Renal cortex interstitium (tissue), 15 donors: Measurements from ENCODE around the gene GPR149. TPM values are rescaled to one million over a fixed set of nuclear protein-coding genes. Genes with fewer than 3 reads are reported as not detected.
"Not testable (repeated sequence)": the region's sequence is repeated elsewhere in the genome, so short reads cannot be mapped to it uniquely, and the experiment has no call there.

Source experiments
- DNase-seq, 11 donors: peaks; one replicate each; pipeline ENCODE4 v3.0.0-alpha.2; 2013; ENCODE audit warnings: low read depth in 9 of 11, low spot score in 4 of 11; ENCODE audit errors: extremely low read depth in 1 of 11
- long read RNA-seq, 16 experiments: transcript quantifications; one replicate each; lab custom pipeline, GENCODE V29; 2026
- polyA plus RNA-seq, 3 donors: library from polyadenylated mRNA; unstranded; fragments of 120-200 nt; gene quantifications; one replicate each; pipeline ENCODE4 v1.2.1, GENCODE V29; 2013; ENCODE audit not compliant: insufficient read length in 3 of 3

GPR149 gene, protein sequence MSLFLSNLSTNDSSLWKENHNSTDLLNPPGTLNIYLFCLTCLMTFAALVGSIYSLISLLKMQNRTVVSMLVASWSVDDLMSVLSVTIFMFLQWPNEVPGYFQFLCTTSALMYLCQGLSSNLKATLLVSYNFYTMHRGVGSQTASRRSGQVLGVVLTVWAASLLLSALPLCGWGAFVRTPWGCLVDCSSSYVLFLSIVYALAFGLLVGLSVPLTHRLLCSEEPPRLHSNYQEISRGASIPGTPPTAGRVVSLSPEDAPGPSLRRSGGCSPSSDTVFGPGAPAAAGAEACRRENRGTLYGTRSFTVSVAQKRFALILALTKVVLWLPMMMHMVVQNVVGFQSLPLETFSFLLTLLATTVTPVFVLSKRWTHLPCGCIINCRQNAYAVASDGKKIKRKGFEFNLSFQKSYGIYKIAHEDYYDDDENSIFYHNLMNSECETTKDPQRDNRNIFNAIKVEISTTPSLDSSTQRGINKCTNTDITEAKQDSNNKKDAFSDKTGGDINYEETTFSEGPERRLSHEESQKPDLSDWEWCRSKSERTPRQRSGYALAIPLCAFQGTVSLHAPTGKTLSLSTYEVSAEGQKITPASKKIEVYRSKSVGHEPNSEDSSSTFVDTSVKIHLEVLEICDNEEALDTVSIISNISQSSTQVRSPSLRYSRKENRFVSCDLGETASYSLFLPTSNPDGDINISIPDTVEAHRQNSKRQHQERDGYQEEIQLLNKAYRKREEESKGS
- polyA plus RNA-seq, result not detected
- long read RNA-seq, donor 1, result 0 reads
- long read RNA-seq, donor 2, result 0 reads
- long read RNA-seq, donor 3, result 0 reads
- long read RNA-seq, donor 4, result 0 reads
- long read RNA-seq, donor 5, result 0 reads
- long read RNA-seq, donor 6, result 0 reads
- long read RNA-seq, donor 7, result 0 reads
- long read RNA-seq, donor 8, result 0 reads
- long read RNA-seq, donor 9, result 0 reads
- long read RNA-seq, donor 10, result 0 reads
- long read RNA-seq, donor 11, result 0 reads
- long read RNA-seq, donor 12, result 0 reads
- long read RNA-seq, donor 13, result 0 reads
- long read RNA-seq, donor 14, result 0 reads
- long read RNA-seq, donor 15, result 0 reads
- long read RNA-seq, donor 16, result 0 reads

DNA sequence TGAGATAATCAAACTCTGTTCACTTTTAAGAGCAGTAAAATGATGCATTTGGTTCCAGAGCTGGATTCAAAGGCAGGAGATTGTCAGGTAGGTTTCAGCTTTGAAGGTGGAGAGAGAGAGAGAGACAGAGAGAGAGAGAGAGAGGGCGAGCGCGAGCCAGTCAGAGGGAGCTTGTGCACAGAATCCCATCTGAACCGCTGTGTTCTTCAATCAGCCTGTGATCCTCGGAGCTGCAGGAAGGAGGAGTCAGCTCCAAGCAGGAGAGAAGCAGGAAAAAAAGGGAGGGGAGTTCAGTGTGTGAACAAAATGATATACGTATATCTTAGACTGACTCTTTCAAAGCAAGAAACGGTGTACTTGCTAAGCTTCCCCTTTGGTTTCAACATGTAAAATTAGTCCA is at the start of gene GPR149:
Gene GPR149, minus strand, starts transcription at position 177 of the 400 bp plus-strand sequence. CDS start 575 bp downstream, outside the sequence.
- no peak for DNase-seq

DNA sequence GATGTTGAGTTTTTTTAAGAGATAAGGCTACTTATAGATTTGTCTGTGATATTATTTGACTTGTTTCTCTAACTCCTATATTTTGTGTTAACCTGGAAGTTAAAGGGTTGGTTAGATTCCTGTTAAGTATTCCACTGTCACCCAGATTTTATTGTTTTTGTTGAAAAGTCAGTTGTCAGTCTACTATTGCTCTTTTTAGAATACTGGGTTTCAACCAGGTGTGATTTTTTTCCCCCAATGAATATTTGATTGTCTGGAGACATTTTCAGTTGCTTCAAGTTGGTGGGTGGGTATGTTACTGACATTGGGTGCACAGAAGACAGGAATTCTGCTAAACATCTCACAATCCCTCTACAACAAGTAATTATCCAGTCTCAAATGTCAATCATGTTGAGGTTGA is 43.8 kb upstream of the GPR149 start:
- no peak for DNase-seq

DNA sequence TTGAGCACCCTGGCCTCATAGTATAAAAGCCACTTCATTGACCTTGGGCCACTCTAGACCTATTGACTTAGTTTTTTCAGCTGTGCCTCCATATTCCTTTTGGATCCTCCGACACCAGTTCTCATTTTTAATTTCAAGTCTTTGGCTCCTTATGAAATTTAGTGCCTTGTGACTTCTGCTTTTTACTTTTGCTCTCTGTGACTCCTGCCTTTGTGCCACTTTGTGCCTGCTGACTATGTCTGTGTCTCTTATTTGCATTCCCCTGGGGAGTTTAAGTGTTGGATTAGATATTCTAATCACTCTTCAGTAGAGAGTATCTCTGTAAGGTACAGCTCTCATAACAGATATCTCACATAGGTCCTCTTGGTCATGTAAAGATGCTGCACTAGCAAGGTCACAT is 39.6 kb upstream of the GPR149 start:
- DNase-seq, result no peak

DNA sequence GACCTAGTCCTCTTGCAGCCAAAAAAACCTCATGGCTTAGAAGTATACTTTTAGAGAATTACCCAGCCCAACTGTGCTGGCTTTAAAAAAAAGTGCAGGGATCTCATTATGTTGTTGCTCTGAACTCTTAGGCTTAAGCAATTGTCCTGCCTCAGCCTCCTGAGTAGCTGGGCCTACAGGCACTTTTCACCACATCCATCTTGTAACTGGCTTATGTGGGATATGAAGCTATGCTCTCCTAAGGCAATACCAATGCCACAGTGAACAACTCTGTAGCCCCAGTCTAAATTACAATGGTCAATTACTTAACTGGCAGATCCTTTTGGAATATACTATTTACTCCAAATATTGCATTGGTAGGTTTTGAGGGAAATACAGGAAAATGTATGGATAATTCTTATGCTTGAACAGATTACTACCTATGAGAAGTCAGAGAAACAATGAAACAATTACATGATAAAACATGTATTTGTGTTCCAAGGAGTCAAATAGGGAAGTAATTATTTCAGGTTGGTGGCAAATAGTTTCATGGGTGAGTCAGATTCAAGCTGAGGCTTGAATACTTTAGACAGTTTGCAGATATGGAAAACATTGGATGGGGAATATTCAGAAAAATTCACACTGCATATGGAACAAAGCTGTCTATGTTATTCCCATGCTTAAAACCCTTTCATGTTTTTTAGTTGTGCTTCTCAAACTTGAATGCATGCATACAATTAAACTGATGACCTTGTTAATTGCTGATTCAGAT is 34.6 kb upstream of the GPR149 start:
- DNase-seq, result no peak

DNA sequence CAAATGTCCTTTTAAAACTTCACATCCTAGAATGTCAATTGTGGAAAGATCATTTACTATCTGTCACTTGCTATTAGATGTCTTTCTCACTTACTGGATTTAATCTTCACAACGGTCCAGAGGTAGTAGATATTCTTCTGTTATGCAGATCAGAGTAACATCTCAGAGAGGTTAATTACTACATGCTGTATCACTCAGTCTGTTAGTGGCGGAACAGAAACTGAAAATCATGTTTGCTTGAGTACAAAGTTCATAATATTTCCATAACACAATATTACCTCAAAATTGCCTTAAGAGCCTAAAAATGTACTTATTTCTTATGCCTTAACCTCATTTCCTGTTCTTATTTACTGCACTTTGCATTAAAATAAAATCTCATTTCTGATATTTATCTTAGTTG is 28.6 kb upstream of the GPR149 start:
- no peak for DNase-seq

DNA sequence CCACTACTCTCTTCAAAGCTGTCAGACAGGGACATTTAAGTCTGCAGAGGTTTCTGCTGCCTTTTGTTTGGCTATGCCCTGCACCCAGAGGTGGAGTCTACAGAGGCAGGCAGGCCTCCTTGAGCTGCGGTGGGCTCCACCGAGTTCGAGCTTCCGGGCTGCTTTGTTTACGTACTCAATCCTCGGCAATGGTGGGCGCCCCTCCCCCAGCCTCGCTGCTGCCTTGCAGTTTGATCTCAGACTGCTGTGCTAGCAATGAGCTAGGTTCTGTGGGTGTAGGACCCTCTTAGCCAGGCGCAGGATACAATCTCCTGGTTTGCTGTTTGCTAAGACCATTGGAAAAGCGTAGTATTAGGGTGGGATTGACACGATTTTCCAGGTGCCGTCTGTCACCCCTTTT is 9.1 kb upstream of the GPR149 start:
- not testable (repeated sequence) for DNase-seq

DNA sequence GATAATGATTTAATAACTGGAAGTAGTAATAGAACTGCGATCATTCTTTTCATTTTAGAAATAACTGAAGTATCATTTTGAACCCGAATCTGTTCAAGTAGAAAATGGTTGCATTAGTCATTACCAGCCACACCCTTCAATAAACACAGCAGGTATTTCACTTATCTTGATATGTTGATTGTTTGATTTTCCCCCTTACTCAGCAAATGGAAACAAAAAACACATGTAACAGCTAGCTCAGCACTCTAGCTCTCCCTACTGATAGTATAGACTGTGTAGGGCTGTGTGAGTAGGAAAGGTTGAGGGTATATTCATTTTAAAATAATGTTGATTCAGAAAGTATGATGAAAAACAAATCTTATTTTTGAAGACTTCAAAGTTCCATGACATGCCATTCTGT is 1.1 kb upstream of the GPR149 start:
- DNase-seq, result no peak

DNA sequence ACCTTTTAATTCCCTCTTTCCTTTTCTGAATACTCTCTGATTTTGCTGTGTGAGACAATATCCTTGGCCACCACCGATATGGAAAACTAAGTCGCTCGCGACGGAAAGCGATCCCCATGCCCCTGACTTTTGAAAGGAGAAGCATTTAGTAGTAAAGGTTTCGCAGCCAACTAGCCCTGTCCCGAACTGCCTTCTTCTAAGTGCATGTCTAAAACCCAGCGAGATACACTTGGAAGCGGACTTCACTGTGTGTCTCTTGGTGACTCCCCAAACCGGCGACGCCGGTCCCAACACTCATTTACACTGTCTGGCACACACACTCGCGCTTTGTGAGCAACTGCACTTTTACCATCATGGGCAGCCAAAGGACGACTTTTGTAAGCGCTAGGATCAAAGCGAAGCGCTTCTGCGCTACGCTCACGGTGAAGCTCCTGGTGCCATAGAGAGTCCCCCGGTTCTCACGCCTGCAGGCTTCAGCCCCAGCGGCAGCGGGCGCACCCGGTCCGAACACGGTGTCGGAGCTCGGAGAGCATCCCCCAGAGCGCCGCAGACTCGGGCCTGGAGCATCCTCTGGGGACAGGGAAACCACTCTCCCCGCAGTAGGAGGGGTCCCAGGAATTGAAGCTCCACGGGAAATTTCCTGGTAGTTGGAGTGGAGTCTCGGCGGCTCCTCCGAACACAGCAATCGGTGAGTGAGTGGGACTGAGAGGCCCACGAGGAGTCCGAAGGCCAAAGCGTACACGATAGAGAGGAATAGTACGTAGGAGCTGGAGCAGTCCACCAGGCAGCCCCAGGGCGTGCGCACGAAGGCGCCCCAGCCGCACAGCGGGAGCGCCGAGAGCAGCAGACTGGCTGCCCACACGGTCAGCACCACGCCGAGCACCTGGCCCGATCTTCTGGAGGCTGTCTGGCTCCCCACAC is 1.4 kb downstream of the GPR149 start:
- no peak for DNase-seq

DNA sequence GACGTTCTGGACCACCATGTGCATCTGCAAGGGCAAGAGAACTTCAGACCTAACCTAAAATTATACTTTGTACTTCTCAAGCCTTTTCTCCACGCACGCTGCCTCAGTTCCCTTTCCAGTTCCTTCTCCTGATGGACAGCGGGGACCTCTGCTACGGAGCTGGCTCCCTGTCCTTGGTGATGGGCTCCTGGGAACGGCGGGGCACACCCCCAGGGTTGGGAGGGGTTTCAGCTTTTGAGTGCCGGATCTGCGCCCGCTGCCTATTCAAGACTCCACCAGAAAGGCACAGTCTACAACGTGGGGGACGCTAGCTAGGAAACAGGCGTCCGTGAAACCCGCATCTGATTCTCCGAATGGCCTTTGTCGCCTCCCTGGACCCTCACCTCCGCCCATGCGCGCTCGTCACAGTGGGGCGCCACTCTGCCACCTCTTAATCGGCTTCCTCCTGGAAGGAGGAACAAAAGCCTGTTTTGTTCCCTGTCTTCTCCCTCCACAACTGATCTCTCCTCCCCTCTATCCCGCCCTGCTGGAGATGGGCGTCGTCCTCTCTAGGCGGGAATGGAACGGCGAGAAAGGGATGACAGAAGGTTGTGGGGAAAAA is 2.2 kb downstream of the GPR149 start:
- DNase-seq, result no peak

DNA sequence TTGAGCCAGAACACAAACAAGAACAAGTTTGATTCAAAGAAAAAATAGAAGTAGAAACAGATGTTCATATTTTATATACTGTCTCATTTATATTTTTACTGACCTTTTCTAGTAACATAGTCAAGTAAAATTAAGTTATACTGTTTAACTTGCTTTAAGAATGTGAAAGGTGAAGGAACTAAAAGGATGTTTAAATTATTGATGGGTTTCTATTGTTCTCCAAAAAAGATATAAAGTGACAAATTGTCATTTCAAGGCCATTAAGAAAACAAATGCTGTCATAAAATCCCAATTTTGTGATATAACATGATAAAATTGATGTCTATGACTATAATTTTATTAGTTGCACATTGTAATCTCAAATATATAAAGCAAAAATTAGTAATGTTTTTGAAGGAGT is 7.3 kb downstream of the GPR149 start:
- no peak for DNase-seq

DNA sequence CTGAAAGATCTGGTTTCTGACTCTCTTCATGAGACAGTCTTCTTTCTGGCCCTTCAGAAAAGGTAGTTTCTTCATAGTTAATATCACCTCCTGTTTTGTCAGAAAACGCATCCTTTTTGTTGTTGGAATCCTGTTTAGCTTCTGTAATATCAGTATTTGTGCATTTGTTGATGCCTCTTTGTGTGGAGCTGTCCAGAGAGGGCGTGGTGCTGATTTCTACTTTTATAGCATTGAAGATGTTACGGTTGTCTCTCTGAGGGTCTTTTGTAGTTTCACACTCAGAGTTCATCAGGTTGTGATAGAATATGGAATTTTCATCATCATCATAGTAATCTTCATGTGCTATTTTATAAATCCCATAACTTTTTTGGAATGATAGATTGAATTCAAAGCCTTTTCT is 8.9 kb downstream of the GPR149 start:
- peak in 5 of 11 donors; percentile 10 to 46 (median 25) for DNase-seq

DNA sequence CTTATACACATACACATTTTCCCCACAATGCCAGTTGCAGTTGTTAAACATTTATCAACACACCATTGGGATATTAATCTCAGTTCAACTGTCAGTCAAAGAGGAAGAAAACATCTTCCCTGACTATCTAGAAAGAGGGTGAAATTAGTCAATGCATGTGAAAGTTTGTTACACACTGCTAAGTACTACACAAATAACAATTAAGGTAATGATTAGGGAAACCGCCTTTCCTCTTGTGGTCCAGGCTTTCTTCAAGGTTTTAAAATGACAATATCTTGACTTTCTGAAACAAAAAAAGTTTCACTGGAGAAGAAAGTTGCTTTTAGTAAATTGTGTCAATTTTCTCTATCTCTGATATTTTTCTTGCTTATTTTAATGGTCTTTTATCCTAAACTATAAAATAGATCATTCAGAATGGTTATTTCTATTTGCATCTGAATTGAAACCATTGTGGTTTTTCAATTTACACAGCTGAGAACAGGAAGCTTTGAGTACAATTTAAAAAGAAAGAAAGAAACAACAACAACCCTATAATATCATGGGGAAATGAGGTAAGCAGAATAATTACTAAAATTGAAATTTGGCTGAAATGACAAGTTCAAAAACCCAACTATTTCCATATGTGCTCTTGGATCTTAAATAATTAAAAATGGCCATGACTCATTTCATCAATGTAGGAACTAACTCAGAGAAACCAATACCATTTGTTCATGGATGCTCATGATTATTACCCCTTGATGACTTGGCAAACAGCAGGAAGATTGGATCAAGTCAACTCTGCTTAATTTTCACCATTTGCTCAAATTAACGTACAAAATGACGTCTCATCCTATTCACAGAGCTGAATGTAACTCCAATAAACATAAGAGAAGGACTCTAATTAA is 31.7 kb downstream of the GPR149 start:
- no peak for DNase-seq

DNA sequence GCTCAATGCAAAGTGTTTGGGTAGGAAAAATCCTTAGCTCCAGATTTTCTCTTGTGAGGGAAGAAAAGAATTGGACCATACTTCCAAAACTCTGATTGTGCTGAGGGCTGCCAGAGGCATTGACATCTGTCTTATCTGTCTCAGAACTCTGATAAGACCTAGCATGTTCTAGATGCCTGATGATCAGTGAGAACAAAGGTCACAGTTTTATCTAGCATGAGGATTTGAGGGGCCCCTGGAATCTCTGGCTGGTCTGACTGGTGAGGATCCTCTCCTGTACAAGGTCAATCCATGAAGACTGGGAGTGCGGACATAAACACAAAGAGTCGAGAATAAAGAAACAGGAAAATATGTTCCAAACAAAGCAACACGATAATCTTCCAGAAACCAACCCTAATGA is 40.1 kb downstream of the GPR149 start:
- DNase-seq, result no peak

DNA sequence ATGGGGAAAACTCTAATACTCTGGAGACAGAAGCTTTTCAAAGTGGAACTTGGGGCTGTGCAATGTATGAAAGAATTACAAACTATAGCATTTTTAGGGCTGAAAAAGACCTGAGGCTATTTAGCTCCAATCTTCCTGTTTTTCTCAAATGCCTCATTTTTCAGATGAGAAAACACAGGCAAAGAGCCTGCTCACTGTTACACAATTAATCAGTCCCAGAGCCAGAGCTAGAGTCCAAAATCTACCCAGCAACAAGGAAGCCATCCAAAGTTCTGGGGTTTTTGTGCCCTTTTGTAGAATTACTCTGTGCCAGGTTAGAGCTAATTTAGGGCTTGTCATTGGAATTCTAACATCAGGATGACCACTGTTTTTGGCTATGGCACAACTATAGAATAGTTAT is 45.5 kb downstream of the GPR149 start:
- no peak for DNase-seq

DNA sequence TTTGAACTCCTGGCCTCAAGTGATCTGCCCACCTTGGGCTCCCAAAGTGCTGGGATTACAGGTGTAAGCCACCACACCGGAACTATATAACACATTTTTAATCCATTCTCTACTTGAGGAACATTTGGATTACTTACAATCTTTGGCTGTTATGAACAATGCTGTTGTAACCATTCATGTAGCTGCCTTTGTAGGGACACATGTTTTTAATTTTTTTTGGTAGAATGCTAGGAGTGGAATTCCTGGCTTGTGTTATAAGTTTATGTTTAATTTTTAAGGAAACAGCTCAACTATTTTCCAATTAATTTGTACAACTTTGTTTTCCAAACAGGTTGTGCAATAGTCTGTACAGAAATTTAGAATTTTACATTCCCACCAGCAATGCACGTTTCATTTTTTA is 51.7 kb downstream of the GPR149 start:
- no peak for DNase-seq

DNA sequence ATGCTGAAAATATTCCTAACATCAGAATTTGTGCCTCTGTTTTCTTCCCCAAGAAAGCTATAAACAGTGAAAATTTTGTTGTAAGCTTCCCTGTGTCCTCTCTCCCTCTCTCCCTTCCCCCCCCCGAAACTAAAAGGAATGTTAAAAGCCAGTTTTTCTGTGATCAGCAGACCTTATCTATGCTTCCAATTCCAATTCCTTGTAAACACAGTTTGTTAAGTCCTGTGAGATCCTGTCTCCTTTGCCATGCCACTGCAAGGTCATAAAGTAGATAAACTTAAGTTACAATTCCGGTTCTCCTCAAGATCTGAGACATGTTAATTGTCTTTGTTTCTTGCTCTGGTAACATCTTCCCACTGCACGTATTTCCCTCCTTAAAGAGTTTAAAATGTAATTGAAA is 62.8 kb downstream of the GPR149 start:
- peak in 1 of 11 donors; percentile 3 for DNase-seq

DNA sequence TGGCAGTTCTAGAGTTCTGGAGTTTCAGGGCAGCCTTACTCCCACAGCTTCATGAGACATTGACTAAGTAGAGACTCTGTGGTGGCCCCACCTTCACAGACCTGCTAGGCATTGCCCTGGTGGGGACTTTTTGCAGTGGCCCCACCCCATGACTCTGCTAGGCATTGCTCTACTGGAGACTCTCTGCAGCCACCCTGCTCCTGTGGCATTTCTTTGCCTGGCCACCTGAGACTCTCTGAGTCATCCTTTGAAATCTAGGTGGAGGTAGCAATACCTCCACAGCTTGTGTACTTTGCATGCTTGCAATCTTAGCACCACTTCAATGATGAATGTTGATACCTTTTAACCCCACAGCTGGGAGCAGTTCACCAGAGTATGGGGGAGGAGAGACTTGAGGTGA is 65.1 kb downstream of the GPR149 start:
- DNase-seq, result no peak
